Left kidney (tissue), 2 donors: Measurements from ENCODE around the gene TMEM250. TPM values are rescaled to one million over a fixed set of nuclear protein-coding genes. Genes with fewer than 3 reads are reported as not detected.

Source experiments
- DNase-seq: peaks from one replicate; pipeline ENCODE4 v3.0.0-alpha.2; 2013
- polyA plus RNA-seq: library from polyadenylated mRNA; unstranded; fragments of 120-200 nt; gene quantifications from one replicate; pipeline ENCODE4 v1.2.1, GENCODE V29; 2013; ENCODE audit not compliant: insufficient read length

Gene TMEM250
- polyA plus RNA-seq, 1 donor, result 14.0 TPM

- DNase-seq, result no peak
Measured at GRCh38 chr9:136133191-136133958, 14.7 kb upstream of the TMEM250 start.

DNA sequence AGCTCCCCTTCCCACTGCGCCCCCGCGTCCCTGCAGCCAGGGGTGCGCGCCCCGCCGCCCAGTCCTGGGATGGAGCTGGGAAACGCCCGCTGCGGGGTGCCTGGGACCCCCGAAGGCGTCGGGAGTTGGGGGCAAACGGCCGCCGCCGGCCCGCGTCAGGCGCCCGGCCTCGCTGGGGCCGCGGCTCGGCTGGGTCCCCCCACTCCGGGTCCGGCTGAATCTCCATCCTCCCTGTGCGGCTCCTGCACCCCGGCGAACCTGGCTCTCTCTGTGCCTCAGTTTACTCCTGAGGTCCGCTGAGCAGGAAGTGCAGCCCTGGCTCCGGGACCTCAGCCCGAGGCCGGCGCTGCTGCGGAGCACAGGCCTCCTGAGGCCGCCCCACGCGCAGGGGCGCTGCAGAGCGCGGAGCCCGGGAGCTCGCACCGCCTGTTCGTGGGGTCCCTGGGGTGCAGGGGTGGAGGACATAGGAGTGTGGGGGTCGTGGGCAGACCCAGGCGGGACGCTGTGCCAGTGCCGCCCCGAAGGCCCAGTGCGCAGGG is 13.9 kb upstream of the TMEM250 start:
- no peak for DNase-seq

- DNase-seq, result no peak
Measured at GRCh38 chr9:136131629-136132511, 13.2 kb upstream of the TMEM250 start.

DNA sequence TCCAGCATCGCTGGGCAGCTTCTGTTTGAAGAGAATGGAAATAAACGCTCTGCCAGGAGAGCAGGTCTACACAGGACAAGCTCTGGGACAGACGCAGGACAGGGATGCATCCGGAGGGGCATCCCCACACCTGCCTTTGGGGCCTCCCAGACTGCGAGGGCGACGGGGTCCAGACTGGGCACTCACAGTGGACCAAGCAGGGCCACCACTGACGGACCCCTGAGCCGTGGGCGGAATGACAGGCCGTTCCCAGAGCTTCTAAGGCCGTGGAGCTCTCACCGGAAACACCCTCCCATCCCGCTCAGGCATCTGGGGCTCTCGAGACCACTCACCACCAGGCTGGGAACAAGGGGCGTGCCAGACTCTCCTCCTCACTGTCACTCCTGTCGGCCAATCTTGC is 10.5 kb upstream of the TMEM250 start:
- no peak for DNase-seq

DNA sequence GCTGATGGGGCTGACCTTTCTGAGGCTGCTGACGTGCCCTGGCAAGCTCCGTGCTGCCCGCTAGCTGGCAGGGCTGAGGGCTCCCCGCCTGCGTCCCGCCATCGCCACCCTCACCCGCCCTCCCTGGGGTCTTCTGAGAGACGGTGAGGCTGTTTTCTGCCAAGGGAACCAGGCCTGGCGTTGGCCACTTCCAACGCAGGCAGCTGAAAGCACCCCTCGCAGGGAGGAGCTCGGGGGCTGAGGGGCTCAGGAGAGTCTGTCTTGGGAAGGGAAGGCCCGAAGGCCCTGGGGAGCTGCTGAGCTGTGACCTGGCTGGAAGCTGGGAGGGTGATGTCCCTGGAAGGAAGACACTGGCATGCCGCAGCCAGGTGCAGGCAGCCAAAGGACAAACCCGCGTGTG is 9.8 kb upstream of the TMEM250 start:
- no peak for DNase-seq

DNA sequence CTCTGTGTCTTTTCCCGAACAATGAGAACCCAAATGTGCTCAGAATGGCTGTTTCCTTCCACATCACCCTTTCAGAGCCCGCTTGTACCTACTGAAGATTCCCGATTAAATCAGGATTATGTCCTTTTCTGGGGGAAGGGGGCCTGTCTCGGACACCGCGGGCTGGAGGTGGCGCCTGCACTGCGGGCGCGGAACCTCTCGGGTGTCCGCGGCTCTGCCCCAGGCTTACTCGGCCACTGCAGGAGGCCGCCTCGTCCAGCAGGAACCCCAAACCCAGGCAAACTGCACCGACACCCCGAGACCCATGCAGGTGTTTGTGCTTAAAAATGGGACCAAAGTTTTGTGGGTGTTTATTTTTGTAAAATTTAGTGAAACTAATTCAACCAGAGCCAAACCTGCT is 8.6 kb upstream of the TMEM250 start:
- no peak for DNase-seq

- DNase-seq, result no peak
Measured at GRCh38 chr9:136124976-136125692, 6.5 kb upstream of the TMEM250 start.

DNA sequence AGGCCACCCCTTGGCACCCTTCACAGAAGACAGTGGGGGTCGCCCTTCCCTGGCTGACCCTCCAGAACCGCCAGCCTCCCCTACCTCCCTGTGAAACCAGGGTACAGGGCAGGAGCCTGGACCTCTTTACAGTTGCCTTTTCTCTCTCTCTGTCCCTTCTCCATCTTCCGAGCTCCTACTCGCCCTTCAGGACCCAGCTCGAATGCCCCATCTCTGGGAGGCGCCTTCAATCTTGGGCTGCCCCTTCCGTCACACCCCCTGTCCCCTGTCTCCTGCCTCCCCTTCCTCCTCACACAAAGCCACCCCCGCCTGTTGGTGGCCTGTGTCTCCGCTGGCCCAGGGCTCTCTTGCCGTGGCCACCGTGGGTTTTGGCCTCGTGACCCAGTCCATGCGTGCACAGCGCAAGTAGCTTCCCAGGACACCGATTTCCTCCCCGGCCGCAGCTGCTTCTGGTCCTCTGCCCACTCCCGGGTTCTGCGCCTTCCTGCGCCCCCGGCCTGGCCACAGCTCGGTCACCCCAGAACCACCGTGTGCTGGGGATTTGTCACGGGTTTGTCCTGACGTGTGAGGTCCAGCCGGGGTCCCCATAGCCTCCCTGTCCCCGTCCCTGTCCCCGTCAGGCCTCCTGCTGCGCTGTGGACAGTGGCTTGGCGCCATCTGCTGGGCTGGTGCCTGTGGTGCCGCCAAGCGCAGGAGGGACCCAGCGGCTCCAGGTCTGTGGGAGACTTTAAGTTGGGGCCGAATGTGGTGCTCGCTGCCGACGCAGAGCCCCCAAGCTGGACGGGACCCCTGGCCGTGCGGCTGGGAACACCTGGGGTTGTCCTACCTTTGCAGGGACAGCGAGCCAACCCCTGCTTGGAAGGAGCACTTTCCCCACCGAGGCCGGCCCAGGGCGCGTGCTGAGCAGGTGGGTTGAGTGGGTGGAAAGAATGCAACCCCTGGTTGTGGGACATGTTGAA is 4.0 kb upstream of the TMEM250 start:
- no peak for DNase-seq

GRCh38 chr9:136121801-136122200 is 3.1 kb upstream of the TMEM250 start:
- DNase-seq, result no peak

GRCh38 chr9:136120438-136120844 is 1.8 kb upstream of the TMEM250 start:
- no peak for DNase-seq

DNA sequence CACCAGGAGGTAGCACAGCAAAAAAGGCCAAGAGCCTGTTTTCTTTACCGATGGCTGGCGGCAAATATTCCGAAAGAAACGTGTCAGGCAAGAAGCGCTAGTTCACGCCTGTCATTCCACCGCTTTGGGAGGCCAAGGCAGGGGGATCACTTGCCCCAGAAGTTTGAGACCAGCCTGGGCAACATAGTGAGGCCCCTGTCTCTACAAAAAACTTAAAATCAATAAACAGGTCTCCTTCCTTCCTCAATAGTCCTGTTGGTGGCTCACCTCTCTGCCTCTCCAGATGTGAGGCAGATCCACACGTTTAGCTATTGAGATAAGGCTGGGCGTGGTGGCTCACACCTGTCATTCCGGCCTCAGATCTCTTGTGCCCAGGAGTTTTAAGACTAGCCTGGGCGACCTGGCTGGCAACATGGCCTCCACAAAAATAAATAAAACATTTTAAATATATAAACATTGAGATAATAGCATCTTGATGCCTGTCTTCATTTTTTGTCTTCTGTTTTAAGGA is 1.3 kb upstream of the TMEM250 start:
- DNase-seq, result no peak

DNA sequence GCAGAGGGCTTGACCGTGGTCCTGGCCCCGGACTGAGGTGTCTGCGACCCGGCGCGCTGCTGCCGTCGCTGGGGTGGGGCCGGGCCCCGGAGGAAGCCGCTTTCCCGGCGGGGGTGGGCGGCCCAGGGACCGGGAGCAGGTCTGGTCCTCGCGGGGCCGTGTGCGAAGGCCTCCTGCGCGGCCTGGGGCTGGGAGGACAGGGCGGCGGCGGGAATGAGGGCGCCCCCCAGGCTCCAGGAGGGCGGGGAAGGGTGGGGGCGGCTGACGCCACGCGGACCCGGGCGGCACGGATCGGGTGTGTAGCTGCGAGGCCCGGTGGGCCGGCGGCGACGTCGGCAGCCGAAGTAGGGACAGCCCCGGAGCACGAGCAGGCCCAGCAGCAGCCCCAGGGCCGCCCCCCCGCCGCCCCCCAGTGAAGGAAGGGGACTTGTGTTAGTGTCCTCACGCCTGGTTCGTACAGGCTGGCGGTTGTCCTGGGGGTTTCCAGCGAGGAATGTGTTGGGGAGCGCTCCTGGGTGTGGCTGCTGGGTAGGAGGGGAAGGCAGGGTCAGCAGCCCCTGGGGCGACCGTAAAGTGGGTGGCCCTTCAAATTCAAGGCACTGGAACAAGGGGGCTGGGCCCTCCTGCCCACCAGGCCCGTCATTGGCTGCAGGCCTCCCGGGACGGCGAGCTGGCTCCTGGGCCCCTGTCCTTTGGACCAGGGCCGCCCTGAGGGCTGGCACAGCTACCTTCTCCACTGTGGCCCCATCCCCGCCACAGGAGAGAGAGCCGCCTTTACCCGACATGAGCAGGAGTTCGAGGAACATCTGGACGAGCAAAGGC is 597 bp upstream of the TMEM250 start:
- no peak for DNase-seq

DNA sequence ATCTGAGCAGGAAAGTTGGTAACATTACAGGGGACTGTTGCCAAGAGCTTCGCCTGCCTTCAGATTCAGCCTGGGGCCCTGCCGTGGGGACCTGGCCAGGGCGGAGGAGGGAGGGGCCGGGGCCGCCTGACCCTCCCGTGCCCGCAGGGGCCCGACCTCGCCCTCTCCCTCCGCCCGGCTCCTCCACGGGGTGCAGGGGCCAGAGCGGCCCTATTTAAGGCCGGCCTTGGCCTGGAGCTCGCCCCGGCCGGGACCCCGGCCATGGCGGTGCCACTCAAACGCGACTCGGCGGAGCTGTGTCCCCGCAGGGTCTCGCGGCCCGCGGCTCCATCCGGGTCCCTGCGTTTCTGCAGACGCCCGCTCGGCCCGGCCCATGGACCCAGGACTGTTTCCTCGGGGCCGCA is 757 bp downstream of the TMEM250 start:
- no peak for DNase-seq

- no peak for DNase-seq
Measured at GRCh38 chr9:136117291-136117915, 1.3 kb downstream of the TMEM250 start.

DNA sequence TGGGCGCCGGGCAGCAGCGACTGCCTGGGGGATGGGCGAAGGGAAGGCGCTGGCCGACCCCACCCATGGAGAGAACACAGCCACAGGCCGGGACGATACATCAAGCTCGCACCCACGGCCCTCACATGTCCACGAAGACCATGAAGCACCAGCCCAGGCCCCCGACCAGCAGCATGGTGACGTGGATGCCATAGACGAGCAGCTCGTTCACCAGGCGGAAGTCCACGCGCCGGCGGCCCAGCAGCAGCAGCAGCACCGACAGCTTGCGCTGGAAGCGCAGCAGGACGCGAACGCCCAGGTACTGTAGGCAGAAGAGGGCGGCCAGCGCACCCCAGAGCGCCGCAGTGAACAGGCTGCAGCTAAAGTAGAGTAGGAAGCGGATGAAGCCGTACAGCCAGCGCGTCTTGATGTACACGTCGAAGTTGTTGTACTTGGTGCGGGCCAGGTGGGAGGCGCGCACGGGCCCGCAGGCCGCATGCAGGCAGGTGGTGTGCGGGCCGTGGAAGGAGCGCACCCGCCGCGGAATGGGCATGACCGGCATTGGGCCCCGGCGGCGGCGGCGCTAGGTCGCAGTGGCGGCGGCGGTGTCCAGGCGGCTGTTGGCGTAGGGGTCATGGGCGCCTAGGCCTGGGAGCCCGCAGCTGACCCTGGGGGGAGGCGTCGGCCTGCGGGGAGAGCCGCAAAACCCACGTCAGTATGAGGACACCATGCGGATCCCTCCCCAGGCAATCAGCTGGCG is 2.1 kb downstream of the TMEM250 start:
- no peak for DNase-seq

DNA sequence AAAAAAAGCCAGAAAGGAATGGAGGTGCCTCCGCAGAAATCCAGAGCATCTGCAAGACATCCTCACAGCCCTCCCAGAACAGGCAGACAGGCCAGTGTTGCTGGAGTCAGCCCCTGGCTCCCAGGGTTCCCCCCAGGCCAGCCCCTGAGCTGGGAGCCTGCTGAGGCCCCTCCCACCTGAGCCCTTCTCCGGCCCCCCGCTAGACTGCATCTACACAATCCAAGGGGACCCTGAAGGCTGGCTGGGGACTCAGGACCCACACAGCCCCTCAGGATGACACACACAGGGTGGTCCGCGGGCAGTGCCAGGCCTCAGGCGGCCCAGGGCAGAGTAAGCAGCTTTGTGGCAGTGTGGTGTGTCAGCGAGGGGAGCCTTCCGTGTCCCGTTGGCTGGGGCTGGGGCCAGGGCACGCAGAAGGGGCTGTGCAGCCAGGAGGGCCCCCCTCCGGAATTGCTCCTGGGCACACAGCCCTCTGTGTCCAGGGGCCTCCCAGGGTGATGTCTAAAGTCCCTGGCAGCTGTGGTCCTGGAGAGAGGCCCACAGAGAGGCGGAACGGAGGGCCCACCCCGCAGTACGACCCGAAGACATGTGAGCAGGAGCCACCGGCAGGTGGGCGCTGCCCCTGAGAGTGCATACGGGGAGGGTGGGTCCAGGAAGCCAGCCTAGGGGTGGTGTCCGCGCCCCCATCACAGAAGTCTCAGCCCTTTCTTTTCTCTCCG is 2.9 kb downstream of the TMEM250 start:
- DNase-seq, result no peak

DNA sequence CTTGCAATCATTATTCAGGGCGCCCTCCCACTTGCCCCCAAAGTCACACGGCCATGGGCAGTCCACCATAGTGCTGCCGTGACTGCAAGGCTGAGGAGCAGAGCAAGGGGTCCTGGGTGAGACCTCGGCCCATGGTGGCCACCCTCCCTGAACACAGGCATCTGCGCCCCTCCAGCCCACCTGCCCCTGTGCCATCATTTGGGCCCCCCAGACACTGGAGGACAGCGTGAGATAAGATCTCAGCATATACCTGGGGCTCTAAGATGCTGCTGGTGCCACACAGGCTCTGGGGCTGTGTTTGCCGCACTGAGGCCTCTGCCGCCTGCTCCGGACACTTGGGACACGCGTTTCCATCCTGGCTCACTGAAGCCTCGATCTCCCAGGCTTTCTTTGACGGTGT is 3.5 kb downstream of the TMEM250 start:
- DNase-seq, result no peak

- DNase-seq, result no peak
Measured at GRCh38 chr9:136114610-136115009, 4.1 kb downstream of the TMEM250 start.
